A172 (cell line): Measurements from ENCODE around the gene PALM2AKAP2. TPM values are rescaled to one million over a fixed set of nuclear protein-coding genes. Genes with fewer than 3 reads are reported as not detected.
A peak's percentile ranks its signal among the peaks of the same experiment; 100 is the strongest.

Source experiments
- DNase-seq: peaks from one replicate; pipeline ENCODE4 v3.0.0-alpha.2; 2015; ENCODE audit warnings: low spot score
- total RNA-seq: library from RNA; depleted of rRNA; stranded (reverse); fragments of >200 nt; shearing (Covaris generic); gene quantifications from 2 replicates; pipeline ENCODE4 v1.2.3, GENCODE V29; 2014

PALM2AKAP2 gene
- total RNA-seq, 1 experiment from 2014 or later = 0.98 TPM

GRCh38 chr9:109771796-109772531, 8.0 kb upstream of the PALM2AKAP2 start:
- DNase-seq = no peak

DNA sequence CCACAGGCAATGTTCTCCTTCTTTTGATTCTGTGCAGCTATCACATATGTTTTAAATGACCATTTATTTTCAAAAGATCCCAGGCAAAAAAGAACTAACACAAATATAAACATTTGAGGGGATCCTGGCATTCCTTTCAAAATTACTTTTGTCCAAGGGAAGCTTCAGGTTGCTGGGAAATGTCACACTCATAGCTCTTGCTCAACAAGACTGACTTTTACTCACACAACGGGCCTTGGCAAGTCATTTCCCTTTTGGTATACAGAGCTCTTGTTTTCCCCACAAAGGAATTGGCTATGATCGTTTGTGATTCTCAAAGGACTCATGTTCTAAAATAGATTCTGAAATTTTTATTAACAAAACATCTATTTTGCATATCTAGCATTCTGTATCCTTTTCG, 4.5 kb upstream of the PALM2AKAP2 start:
- no peak for DNase-seq

DNA sequence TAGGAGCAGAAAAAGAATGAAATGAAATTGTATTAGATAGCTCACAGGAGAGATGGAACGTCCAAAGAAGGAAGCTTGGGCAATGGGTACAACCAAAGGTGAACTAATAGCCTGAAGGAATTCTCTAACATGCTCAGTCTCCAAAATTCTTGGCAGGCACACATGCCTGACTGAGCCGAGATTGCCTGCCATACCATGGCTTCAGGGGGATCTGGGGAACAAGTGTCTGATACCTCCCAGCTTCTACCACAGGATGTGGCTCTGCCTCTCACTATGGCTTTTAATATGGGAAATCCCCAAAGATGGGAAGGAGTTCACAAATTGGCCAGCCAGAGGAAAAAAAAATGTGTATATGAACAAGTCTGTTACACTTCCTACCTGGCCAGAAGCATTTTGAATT, 3.6 kb upstream of the PALM2AKAP2 start:
- no peak for DNase-seq

DNA sequence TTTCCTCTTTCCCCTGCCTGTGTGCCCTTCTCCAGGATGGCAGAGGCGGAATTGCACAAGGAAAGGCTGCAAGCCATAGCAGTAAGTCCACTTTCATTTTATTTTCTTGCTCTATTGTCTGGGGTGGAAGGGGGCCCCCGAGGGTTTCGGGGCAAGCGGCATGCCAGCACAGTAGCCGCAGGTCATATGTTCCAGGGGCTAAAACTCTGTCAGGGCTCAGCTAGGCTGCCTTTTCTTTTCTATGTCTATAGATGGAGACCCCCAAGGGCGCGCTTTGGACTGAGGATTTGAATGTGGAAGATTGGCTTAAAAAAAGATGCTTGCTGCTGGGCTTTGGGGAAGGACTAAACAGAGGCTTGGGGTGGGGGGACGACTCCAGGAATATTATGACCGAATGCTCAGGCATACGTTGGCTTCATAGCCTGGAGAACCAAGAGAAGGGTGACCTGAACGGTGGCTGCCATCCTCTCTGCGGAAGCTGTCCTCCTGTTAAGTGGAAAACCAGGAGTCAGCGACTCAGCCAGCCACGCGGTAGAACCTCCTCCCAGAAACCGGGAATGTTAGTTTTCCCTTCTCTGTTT, 545 bp downstream of the PALM2AKAP2 start:
- DNase-seq = peak; percentile 43

- DNase-seq = no peak
These were observed 1.1 kb downstream of the PALM2AKAP2 start for GRCh38 chr9:109781086-109781485.

GRCh38 chr9:109781541-109782197, 1.7 kb downstream of the PALM2AKAP2 start:
- no peak for DNase-seq

- DNase-seq = no peak
These were observed 7.7 kb downstream of the PALM2AKAP2 start for GRCh38 chr9:109787735-109788134.

DNA sequence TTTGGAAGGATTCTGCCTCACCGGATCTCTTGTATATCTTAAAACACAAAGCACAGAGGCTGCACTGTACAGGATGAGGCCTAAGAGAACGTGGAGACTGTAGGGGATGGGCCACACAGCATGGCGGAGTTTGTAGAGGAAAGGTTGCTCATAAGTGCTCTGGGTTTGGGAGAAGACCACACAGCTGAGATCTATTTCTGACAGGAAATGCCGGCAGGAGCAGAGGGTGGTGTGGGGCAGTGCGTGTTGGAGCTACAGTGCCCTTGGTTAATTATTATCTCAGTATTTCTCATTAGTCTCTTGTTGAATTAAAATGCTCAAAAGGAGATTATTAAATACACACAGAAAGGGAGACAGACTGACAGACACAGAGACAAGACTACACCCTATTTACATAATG, 9.6 kb downstream of the PALM2AKAP2 start:
- no peak for DNase-seq

DNA sequence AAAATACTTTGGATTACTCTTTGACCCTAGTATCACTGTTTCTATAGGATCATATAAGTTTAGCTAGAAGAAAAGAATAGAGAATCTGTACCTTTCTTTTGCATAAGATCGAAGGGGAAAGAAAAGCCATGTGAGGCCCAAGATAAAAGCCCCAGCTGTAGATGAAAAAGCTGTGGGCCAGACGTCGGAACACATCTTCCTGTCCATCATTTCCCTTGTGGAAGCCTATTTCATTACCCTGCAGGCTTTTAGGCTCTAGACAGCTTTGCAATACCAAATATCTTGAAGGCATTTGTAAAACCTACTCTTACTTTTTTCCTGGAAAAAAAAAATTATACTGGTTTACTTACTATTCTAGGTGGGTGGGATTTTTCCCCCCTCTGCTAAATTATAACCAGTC, 10.0 kb downstream of the PALM2AKAP2 start:
- no peak for DNase-seq

DNA sequence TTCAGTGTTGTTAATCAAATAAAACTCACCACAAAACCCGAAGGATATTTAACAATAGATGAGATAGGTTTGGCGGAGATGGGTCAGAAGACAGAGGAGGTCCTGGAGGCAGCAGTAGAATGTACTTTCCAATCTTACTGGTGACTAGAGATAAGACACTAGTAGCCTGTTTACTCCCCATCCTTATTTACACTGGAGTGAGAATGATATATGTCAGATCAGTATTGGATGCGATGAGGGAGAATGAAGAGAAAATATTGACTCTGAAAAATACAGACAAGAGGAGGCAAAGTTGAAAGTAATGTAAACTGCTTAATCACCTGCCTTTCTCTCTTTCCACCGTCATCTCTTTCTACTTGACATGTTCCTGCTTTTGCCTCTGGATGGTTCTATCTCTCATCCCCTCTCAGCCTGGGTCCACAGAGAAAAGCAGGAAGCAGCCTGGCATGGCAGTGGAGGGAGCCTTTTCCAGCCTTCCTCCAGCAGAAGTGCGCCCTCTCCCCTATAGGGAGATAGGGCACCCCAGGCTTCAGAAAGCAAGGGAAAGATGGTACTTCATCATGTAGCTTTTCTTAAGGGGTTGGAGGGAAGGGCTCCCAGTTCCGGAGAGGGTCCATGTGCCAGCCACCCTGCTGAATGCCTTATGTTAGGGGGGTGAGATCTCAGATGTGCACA, 11.1 kb downstream of the PALM2AKAP2 start:
- no peak for DNase-seq

- DNase-seq = no peak
These were observed 11.7 kb downstream of the PALM2AKAP2 start for GRCh38 chr9:109791747-109792146.

DNA sequence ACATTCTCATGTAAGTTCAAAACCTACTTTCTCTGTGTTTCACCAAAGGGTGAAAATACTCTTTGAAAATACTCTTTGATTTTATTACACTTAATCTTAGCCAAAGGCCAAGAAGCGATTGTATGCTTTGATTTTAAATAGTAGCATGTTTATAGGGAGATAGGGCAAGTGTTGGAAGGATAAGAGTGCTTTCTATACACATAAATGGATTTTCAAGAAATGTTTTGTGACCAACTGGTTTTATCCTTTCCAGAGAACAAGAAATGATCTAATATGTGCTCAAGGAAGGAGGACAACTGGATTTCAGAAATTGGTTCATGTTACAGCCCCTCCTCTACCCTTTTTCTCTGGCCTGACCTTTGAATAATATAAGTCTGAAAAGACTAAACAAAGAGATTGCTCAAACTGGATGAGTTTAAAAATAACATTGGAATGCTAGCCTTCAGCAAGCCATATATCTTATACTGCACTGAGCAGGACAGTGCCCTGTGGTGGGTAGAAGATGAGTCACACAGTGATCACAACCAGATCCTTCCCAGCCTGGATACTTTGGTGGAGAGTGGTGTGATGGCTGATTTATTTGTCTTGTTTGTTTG, 13.1 kb downstream of the PALM2AKAP2 start:
- peak; percentile 98 for DNase-seq

DNA sequence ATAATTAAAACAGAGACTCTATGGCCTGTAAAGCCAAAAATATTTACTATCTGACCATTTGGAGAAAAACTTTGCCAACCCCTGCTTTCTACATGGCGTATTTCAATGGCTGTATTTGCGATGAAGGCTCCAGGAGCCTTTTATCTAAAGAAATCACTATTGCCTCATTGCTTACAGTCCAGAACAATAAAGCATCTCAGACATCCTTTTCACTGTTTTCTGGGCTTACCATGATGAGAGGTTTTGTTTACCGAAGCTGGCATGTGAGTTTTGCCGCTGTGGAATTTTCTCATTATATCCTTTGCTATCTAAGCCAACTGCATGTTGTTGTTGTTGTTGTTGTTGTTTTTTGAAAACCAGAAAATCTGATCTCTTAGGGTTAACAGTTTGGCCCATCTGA, 13.9 kb downstream of the PALM2AKAP2 start:
- DNase-seq = no peak

DNA sequence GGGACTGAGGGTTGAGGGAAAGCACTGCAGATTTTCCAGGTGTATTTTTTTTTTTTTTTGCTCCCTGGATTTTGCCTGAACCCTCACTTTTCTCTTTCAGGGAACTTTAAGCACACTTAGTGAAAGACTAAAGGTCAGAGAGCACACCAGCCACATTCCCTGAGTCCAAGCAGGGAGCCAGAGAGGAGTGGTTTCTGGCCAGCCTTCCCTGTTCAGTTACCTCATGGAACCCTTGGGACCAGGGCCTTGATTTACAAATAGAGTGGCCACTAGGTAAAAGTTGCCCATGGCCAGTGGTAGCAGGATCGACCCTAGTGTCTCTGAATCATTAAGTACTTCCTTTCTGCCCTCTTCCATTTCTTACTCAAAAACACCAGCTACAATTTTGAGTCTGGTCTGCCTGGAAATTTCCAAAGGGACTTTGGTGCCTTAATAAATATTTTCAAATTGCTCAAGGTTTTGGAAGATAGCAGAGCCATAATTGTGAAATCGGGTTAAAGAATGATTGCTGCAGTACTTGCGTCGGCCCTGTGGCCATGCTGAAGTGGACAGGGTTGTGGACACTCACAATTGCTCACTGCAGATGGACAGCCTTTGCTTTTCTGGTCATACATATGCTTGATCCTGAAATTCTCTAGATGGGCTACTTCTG, 14.5 kb downstream of the PALM2AKAP2 start:
- DNase-seq = no peak

GRCh38 chr9:109795613-109796012, 15.6 kb downstream of the PALM2AKAP2 start:
- no peak for DNase-seq

- DNase-seq = no peak
These were observed 16.1 kb downstream of the PALM2AKAP2 start for GRCh38 chr9:109796078-109796477.

DNA sequence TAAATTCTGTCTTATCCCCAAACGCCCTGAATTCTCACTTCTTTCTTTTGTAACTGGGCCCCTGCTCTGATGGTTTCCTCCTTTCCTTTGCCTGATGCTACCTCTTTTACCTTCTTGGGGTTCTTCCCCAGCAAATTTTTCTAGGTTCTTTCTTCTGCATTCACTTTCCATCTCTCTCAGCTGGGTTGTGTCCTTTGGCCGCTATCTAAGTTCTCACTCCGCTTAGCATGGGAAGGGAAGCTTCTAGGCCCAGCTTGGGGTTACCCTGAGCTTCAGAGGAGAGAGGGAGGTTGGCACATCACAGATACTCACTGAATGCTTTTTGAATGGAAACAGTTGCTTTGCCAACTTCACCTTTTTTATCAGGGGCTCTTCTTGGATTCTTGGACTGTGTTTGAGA, 17.0 kb downstream of the PALM2AKAP2 start:
- DNase-seq = no peak

DNA sequence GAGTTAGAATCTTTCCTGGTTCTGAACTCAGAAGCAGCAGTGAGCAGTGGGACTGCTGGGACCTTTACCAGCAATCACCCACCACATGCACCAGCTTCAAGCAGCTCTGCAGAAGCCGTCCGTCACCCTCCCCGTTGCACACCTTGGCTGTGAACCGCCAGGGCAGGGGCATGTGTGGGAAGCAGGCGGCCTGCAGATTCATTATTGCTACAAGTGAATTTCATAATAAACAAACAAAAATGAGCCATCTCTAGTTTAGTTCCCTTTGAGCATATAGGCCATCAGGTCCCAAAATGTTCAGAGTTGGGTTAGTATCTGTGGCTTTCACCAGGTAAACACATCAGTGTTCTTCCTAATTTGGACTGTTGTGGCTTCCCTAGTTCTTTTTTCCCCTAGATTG, 17.5 kb downstream of the PALM2AKAP2 start:
- no peak for DNase-seq

DNA sequence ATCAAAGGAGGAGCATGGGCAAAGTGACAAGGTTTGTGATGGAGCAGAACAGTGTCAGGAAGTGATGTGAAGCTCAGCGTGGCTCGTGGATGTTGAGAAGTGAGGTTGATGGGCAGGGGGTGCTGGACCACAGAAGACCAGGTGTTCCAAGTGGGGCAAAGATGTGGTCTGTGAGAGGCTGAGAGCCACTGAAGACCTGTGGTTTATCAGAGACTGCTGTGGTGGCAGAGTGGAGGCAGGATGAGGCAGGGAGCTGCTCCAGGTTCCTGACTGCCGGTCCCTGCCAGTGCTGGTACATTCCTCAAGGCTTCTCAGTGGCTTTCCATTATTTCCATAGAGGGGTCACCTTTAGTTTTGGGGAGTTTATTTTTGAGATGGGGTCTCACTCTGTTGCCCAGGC, 19.1 kb downstream of the PALM2AKAP2 start:
- no peak for DNase-seq

DNA sequence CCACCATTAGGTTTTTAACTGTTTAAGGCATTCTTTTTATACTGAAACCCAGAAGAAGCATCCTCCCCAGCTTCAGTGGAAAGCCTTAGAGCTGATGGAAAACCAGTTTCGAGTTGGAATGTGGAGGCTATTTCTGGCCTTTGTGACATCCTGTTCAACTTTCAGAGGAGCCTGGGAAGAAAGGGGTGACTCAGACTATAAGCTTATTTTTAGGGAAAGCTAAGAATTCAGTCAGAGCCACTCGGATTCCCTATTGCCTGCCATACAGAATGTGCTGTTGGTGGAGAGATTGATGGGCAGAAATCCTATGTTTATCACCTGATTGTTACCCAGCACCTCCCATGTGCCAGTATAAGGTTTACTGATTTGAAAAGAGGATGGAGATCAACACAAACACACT, 19.8 kb downstream of the PALM2AKAP2 start:
- DNase-seq = peak; percentile 90

GRCh38 chr9:109801484-109801883, 21.5 kb downstream of the PALM2AKAP2 start:
- no peak for DNase-seq

DNA sequence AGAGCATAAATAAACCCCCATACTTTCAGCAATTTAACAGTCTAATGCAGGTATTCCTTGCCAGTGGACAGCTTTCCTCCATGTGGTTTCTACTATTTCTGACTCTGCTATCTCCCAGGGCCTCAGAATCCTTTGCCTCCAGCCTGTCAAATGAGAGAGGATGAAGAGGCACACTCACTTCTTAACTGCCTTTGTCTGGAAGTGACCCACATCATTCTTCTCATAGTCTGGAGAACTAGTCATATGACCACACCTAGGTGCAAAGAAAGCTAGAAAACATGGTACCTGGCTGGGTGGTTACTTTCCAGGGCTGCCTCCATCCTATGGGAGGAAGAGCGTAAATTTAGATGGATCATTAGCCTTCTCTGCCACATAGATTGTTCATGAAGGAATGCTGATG, 22.5 kb downstream of the PALM2AKAP2 start:
- DNase-seq = peak; percentile 44
